ENCODE data around the gene ANKRD60.

The ANKRD60 gene

DNA sequence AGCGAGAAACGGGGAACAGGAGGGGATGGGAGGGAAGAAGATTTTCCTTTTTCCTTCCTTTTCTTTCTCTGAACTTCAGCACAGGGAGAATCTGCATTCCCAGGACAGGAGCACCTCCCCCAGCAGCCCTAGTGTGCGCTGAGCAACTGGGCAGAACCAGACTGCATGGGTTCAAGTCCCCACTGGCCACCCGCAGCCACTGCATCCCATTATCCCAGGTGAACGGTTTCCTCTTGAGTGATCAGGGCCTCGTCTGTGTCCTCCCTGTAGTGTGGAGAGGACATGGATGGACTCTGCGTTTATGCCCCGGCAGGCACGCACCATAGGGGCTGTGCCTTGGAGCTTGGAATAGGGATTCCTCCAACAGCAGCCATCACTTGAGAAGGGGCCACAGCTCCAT is 53.0 kb downstream of the ANKRD60 start:
- Histone ChIP-seq H3K9me3 (no peaks in the 10 kb centered on the region), H3K4me1 (ENCODE audit: control insufficient read depth in 1 of 2, insufficient read depth in 1 of 2, low read depth in 1 of 2, low read length in 1 of 2) (peaks cover 4 to 6% of the 10 kb centered on the region in 2 experiments), H3K27me3 (peaks cover 55% of the 10 kb centered on the region), H3K27ac (no peak overlapping the region), H3K4me3 (ENCODE audit: low read depth in 1 of 2, low read length in 1 of 2) (no peak overlapping the region), H3K36me3 (no peaks in the 10 kb centered on the region)
- TF ChIP-seq, protein P1, sequence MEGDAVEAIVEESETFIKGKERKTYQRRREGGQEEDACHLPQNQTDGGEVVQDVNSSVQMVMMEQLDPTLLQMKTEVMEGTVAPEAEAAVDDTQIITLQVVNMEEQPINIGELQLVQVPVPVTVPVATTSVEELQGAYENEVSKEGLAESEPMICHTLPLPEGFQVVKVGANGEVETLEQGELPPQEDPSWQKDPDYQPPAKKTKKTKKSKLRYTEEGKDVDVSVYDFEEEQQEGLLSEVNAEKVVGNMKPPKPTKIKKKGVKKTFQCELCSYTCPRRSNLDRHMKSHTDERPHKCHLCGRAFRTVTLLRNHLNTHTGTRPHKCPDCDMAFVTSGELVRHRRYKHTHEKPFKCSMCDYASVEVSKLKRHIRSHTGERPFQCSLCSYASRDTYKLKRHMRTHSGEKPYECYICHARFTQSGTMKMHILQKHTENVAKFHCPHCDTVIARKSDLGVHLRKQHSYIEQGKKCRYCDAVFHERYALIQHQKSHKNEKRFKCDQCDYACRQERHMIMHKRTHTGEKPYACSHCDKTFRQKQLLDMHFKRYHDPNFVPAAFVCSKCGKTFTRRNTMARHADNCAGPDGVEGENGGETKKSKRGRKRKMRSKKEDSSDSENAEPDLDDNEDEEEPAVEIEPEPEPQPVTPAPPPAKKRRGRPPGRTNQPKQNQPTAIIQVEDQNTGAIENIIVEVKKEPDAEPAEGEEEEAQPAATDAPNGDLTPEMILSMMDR (IDR thresholded peaks at IDR 0.05) = no peak

DNA sequence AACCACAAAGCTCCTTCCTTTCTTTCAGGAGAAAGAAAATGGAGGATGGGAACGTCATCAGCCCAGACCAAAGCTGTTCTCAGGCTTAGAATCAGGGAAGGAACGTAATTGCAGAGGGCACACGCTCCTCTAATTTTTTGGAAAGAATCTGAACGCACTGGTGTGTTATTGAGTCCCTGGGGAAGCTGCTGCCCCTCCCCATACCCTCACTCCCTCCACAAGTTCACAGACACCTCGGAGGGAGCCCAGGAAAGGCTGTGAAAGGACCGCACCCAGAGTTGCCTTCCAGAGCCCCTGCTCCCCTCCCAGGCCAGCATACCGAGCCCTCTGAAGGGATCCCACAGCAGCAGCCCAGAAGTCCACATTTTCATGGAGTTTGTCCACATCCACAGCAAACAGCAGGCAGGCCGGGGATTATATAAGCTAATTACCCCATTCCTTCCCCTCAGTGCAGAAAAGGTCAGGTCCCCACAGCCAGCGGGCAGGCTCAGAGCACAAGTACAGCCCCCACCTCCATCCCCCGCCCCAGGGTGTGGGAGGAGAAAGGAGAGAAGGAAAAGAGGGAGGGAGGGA is 53.7 kb downstream of the ANKRD60 start:
- Histone ChIP-seq H3K27me3 (peaks cover 49% of the 10 kb centered on the region), H3K27ac (no peak overlapping the region), H3K4me3 (ENCODE audit: low read depth in 1 of 2, low read length in 1 of 2) (no peak overlapping the region), H3K4me1 (ENCODE audit: control insufficient read depth in 1 of 2, insufficient read depth in 1 of 2, low read depth in 1 of 2, low read length in 1 of 2) (peaks cover 4 to 6% of the 10 kb centered on the region in 2 experiments), H3K36me3 (no peaks in the 10 kb centered on the region), H3K9me3 (no peaks in the 10 kb centered on the region)
- TF ChIP-seq, protein P1 (IDR thresholded peaks at IDR 0.05) = no peak

DNA sequence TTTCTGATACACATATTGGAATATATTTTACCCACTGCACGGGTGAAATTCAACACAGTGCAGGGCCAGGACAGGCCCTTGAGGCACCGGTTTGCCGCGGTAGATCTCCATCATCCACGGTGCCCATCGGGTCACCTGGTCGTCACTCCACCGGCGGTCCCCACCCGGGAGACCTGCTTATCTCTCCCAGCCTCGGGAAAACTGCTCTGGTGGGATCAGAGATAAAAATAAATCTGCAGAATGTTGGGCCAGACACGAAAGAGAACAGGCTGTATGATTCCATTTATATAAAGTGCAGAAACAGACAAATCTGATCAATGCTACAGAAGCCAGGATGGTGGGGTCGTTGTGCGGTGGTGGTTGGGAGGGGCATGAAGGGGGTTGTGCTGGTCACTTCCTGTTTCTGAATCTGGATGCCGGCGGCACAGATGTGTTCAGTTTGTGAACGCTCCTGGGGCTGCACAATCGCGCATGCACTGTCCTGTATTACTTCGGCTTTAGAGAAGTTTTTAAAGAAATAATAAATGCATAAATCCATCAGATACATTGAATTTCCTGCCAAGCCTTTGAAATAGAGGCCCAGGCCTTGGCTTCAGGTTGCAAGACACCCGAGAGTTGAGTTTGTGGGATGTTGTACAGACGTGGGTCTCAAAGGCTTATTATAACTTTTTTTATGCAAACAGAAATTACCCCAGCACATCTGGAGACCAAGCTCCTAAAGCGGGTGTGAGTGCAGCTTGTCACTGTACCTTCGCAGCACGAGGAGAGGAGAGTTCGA is 54.3 kb downstream of the ANKRD60 start:
- Histone ChIP-seq H3K36me3 (no peaks in the 10 kb centered on the region), H3K9me3 (no peaks in the 10 kb centered on the region), H3K4me1 (ENCODE audit: control insufficient read depth in 1 of 2, insufficient read depth in 1 of 2, low read depth in 1 of 2, low read length in 1 of 2) (peaks cover 0 to under 1% of the 10 kb centered on the region in 2 experiments), H3K27me3 (peaks cover 42% of the 10 kb centered on the region), H3K4me3 (ENCODE audit: low read depth in 1 of 2, low read length in 1 of 2) (no peak overlapping the region), H3K27ac (no peak overlapping the region)
- TF ChIP-seq, protein P1 (IDR thresholded peaks at IDR 0.05) = no peak

DNA sequence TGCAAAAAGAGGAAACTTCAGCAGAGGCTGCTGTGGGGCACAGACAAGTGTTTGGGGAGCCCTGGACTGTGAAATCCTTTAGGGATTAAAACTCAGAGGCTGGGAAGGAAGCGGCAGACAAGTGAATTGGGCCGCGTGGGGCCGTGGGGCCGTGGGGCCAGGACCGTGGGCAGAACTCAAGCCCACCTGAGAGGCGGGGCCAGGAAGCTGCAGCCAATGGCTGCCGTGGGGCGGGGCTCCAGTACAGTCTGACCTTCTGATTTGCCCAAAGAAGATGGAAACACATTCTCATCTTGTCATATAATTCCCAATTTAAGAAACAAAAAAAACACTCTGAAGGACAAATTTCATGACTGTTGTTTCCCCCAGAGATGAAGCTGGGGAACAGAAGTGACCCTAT is 55.4 kb downstream of the ANKRD60 start:
- no peaks in the 10 kb centered on the region for H3K36me3 ChIP-seq
- TF ChIP-seq, protein P1 (IDR thresholded peaks at IDR 0.05) = no peak
- no peaks in the 10 kb centered on the region for H3K9me3 ChIP-seq
- H3K4me3 ChIP-seq (ENCODE audit: low read depth in 1 of 2, low read length in 1 of 2) = no peak overlapping the region
- H3K27ac ChIP-seq = no peak overlapping the region
- H3K27me3 ChIP-seq = peaks cover 38% of the 10 kb centered on the region
- H3K4me1 ChIP-seq (ENCODE audit: control insufficient read depth in 1 of 2, insufficient read depth in 1 of 2, low read depth in 1 of 2, low read length in 1 of 2) = no peaks in the 10 kb centered on the region

DNA sequence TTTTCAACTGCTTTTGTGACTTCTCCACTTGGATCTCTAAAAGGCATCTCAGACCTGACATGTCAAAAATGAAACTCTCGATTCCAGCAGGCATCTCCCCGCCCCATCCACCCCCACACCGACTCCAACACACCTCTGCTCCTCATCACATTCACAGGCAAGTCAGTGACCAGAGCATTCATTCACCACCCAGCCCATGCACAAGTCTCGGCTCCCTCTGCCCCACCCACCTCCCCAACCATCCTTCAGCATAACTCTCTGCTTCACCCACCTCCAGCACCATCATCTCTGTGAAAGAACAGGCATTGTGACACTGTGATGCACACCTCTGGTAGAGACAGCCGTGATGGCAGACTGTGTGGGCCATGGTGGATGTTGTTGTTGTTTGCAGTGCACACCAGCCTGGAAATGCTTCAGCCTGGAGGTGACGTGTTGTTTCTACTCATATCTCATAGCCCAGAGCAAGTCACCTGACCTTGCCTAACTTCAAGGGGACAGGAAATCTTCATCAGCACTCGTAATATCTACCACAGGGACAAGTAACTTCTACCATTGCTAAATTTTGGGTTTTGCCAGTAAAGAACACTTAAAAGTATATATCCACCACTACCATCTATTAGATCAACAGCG is 56.5 kb downstream of the ANKRD60 start:
- Histone ChIP-seq H3K36me3 (no peaks in the 10 kb centered on the region), H3K27me3 (peaks cover 38% of the 10 kb centered on the region), H3K27ac (no peak overlapping the region), H3K9me3 (no peaks in the 10 kb centered on the region), H3K4me3 (ENCODE audit: low read depth in 1 of 2, low read length in 1 of 2) (no peak overlapping the region), H3K4me1 (ENCODE audit: control insufficient read depth in 1 of 2, insufficient read depth in 1 of 2, low read depth in 1 of 2, low read length in 1 of 2) (no peaks in the 10 kb centered on the region)
- TF ChIP-seq, protein P1 (IDR thresholded peaks at IDR 0.05) = no peak

Data from neutrophil (primary cell).